ENCODE data around the gene NSFL1C.
"Not testable (repeated sequence)": the region's sequence is repeated elsewhere in the genome, so short reads cannot be mapped to it uniquely, and the experiment has no call there.

The NSFL1C gene
- 46.7 reads per million, percentile 67 among the genes with 10 or more reads in this experiment for total RNA-seq

DNA sequence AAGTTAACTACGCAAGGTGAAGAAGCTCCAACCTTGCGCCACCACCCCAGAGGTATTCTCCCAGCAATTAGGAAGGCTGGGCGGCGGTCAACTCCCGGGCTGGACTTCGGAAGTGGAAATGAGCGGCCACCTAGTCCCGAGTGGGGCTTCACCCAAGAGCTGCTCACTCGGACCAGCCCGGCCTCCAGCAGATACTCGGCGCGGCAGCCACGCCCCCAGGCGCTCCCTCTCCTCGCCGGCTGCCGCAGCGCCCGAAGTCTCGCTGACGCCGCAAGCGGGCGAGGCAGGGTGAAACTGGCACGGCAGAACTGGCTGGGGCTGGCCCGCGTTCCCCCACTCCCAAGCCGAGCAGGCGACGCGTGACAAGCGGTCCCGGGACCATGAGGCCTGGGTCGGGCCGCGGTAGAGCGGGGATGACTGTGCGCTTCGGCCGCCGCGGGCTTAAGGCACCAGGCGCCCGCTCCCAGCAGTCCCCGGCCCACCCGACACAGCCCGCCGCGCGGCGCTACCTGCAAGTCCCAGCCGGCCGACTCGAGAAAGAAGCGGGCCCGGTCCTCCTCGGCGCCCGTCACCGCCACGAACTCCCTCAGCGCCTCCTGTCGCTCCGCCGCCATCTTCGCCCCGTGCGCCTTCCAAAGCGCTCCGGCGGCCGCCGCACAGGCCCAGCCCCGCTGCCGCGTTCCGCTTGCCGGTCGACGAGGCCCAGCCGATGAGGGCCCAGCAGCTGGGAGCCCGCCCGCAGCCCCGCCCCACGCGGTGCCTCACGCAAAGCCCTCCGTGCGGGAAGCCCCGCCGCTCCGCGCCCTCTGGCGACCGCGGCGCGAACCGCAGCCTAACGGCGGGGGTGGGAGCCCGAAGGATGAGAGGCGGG, at the start of gene NSFL1C:
Gene NSFL1C, minus strand, starts transcription at position 639 of the 871 bp plus-strand sequence. Its CDS starts 25 bp downstream, at position 614.
- peak; percentile 96 for DNase-seq

DNA sequence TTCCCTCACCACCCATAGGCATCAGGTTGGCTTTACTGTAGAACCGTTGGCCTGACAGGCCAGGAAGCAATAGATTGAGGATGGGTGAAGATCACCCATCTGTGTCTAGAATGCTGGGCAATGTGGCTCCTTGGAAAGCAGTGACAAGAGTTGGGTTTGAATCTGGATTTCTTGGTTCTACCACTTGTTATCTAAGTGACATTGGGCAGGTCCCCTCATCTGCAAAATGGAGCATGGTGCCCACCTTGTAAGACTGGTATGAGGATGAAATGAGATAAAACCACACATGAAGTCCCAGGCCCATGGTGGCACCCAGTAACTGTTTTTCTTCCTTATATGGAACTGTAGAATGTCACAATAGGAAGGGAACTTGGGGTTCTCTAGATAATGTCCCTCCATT, 47.2 kb upstream of the NSFL1C start:
- no peak for DNase-seq

DNA sequence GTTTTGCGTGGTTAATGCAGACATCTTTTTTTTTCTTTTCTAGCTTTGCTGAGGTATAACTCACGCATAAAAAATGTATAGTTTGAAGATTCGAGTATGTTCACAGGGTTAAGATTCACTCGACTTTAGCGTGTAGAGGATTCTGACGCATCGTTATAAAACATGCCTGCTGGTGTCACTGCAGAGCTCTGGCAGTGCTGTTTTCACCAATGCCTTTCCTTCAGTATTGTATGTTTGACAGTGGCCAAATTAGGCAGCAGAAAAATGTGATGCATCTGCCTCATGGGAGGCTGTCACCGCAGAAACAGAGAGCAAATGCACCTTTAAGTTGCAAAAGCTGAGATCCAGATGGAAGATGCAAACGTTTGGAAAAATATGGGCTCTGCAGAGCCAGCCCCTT, 42.6 kb upstream of the NSFL1C start:
- DNase-seq = no peak

DNA sequence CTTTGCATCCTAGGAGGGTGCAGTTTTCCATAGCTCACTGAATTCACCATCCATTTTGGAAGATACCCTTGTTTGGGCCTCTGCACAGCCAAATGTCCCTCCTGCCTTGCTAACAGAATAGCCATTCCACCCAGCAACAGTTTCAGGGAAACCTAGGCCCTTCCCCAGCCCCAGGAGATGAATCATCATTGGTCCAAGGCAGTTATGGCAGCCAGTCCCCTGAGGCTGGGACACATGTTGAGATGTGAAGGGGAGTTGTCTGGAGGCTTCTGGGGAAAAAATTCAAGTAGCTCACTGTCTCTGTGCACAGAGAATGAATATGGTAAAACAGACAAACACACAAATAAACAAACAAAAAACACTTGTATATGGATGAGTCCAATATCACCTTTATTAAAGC, 41.9 kb upstream of the NSFL1C start:
- no peak for DNase-seq

DNA sequence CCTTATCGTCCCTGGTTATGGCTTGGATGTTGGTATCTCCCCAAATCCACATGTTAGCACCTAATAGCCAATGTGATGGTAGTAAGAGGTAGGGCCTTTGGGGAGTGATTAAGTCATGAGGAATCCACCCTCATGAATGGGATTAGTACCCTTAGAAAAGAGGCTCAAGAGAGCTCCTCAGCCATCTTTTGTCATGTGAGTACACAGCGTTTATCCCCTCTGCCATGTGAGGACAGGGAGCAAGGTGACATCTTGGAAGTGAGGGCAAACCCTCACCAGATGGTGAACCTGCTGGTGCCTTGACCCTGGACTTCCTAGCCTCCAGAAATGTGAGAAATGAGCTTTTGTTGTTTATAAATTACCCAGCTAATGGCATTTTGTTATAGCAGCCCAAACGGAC, 40.6 kb upstream of the NSFL1C start:
- DNase-seq = no peak

DNA sequence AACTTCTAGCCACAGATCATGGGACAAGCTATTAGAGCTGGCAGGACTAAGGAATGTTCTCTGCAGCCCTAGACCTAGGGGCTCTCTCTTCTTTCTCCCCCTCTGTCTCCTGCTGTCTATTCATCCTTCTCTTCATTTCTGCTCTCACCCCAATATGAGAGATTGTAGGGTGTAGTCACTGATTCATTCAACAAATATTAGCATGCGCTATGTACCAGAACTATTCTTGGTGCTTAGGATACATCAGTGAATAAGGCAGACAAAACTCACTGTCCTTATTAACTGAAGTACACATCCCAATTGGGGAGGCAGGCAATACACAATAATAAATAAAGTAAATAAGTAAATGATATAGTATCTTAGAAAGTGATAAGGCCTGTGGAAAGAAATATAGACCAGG, 39.2 kb upstream of the NSFL1C start:
- no peak for DNase-seq

DNA sequence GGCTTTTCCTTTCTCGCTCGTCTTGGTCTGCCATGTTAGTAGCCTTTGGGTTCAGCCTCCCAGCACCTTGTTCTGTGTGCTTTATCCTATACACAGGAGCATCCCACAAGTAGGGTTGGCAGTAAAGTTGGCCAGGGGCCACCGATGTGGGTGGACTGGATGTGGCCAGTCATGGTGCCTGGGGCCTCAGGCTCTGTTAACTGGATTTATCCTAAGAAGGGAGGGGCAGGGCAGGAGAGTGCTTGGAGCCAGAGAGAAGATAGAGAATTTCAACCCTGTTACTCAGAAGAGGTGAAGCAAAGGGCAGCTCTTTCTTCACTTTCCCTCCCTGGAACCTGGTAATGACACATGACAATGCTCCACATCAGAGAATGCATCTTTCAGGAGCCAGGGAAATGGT, 38.7 kb upstream of the NSFL1C start:
- no peak for DNase-seq

DNA sequence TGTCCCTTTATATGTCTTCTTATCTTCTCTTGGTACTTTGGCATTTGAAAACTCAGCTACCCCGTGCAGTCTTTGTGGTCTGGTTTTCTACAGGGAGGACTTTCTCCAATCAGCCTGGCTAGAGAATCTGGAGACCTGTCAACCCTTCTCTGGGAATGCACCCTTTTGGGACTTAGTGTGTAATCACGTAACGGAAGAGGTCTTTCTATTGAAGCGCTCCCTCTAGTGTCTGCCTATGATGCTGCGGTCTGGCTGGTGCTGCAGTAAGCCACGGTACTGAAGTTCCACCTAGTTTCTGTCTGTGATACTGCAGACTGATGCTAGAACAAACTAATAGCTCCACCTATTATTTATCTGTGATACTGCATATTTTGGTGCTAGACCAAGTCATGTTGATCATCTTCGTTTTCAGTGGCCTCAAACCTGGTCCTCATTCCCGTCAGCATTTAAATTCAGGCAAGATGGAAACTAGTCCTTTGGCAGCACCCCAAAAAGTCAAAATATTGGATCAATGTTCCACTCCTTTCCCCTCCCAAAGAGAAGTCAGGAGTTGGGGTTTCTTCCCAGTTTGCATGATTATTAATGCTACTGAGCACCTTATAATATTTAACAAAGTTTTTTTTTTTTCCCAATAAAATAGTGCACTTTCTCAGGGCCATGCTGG, 37.0 kb upstream of the NSFL1C start:
- DNase-seq = peak; percentile 60

DNA sequence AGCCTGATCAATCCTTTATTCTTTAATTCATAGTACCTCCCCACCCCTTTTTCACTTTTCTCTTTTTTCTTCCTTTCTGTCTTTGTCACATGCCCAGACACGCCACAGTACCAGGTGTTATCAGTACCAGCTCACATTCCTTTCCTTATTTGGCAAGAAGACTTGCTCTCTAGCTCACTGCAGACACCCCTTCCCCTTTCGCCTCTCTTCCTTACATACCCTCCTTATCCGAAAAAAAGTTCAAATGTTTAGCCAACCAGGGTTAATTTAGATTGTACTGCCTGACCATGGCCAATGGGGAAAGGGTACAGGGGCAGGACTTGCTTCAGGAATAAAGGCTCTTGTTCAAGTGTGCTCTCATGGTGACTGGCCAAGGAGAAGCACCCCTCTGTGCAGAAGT, 33.8 kb upstream of the NSFL1C start:
- DNase-seq = no peak

DNA sequence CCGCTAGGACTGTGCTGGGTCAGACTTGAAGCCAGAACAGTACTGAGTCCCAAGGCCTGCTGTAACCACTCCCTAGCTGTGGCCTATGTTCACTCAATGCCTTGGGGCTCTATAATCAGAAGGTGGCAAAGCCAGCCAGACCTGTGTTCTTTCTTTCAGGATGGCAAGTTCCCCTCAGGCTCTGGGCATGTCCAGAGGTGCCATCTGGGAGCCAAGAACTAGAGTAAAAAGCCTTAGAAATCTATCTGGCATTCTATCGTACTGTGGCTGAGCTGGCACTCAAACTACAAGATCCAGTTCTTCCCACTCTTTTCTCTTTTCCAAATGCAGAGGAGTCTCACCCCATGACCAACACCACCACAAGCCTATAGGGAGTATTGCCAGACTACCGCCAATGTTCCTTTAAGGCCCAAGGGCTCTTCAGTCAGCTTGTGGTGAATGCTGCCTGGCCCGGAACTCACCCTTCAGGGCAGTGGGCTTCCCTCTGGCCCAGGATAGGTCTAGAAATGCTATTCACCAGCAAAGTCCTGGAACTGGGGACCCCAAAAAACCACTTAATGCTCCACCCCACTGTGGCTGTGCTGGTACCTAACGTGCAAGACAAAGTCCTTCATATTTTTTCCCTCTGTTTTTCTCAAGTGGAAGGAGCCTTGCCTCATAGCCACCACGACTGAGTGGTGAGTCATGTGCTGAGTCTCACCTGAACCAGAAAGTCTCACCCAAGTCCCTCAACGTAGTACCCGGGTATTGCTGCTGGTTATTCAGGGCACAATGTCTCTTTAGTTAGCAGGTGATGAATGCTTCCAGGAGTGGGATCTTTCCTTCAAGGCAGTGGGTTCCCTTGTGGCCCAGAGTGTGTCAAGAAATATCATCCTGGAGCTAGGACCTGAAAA, 33.1 kb upstream of the NSFL1C start:
- no peak for DNase-seq

DNA sequence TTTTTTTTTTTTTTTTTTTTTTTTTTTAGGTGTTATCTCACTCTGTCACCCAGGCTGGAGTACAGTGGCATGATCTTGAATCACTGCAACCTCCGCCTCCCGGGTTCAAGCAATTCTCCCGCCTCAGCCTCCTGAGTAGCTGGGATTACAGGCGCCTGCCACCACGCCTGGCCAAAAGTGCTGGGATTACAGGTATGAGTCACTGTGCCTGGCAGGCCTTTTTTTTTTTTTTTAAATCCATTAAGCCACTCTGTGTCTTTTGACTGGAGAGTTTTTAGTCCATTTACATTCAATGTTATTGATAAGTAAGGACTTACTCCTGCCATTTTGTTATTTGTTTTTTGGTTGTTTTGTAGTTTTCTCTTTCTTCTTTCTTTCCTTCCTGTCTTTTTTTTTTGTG, 30.7 kb upstream of the NSFL1C start:
- DNase-seq = not testable (repeated sequence)

DNA sequence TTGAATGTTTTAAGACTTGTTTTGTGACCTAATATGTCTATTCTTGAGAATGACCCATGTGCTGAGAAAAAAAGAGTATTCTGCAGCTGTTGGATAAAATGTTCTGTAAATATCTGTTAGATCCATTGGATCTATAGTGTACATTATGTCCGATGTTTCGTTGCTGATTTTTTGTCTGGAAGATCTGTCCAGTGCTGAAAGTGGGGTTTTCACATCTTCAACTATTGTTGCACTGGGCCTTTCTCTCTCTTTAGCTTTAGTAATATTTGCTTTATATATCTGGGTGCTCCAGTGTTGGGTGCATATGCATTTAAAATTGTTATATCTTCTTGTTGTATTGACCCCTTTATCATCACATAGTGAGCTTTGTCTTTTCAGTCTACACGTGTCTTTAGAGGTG, 30.3 kb upstream of the NSFL1C start:
- no peak for DNase-seq

DNA sequence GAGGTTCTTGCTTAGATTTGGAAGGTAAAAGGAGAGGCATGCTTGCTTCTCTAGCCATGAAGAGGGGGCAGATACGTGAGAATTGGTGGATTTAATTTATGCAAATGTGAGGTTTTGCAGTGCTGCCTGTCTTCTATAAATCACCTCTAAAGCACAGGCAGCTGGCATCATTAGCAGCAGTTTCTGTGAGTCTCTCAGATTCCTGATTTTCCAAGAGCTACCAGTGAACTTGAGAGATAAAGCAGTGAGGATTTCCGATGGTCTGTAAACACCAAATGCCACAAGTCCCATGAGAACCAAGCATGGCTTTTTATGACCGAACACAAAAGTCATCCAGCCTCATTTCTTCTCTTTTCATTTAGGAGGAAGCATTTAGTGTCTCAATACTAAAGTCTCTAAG, 27.8 kb upstream of the NSFL1C start:
- DNase-seq = no peak

DNA sequence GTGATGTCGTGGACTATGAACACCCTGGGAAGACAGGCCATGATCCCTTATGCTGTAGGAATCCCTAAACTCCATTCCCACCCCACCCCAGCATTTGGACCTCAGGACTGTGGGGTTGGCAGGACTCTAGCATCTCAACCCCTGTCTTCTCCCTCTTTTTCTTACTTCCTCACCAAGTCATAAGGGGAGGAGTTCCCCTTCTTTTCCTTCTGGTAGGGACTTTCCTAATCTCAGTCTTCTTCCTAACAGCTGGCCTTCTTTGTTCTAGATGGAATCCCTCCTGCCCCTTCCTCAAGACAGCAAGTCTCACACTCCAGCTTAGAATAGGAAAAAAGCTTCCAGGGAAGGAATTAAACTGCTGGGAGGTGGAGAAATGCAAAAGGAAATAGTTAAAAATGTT, 26.9 kb upstream of the NSFL1C start:
- no peak for DNase-seq

DNA sequence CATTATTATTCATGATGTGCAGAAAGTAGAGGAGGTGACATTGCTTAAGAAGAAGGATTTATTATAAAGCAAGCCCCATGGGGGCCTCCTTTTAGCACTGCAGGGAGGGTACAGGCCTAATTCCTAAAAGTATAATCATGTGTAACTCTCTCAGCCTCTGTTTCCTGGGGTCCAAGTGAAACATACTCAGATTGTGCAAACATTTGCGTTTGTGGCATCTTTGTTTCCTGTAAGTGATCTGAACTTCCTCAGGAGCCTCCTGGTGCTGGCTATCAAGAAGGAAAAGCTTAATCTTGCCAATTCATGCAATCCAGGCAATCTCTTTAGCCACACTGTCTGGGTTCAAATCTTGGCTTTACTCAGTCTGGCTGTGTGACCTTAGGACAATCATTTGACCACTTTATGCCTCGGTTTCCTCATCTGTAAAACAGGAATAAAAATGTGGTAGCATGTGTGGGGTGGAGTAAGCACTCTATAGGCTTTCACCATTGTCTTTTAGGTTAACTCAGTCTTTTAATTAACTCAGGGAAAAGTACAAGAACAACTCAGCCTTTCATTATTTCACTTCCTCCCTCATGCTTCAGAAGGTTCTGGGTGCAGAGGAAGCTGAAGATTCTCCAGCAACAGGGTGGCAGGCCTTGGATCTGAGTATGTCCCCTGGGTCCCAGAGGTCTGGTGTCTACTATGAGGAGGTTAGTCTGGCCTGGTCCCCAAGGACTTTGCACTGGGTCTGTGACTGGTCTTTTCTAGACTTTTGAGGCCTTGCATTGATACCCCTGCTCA, 25.4 kb upstream of the NSFL1C start:
- no peak for DNase-seq

DNA sequence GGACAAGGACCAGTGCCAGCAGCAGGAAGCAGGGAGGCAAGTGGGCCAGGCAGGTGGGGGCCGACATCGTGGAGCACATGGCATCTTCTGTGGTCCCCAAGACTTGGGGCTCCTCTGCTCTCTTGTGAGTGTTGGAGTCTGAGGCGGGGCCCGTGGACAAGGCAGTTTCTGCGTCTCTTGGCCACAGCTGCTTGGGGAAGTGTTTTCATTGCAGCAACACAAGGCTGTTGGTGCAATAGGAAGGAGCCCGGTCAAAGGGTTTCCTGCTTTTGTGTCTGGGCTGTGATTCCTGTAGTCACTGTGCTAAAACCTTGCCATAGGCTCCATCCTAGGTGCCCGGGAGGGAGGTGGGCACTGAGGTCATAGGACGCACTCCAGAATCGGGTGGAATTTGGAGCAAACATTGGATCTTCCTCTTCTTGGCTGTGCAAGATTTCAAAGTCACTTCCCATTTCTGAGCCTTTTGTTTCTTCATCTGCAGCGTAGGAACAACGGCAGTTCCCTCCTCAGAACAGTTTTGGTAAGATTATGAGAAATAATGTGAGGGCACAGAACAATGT, 24.7 kb upstream of the NSFL1C start, which contains the start of gene SIRPB2:
Gene SIRPB2, minus strand, starts transcription at position 140 of the 560 bp plus-strand sequence. Its CDS starts 61 bp downstream, at position 79.
- no peak for DNase-seq

DNA sequence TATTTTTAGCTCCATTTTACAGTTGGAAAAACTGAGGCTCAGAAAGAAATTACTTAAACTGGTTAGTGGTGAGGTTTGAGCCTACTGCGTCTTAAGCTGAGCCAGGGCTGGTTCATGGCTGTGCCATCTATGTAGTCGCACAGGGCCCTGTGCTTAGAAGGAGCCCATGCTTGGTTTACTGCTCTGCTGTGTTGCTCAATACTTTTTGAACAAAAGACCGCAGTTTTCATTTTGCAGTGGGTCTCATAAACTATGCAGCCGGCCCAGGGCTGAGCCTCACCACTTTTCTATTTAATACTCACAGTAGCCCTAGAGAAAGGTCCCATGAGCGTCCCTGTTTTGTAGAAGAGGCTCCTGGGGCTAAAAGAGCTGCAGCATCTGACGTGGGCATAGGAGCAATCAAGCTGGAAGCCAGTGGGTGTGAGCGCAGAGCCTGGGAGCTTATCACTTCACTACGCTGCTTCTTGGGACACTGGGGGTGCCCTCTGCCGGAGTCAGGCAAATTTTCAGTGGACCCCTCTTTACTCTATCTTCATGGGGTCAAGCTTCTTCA, 24.1 kb upstream of the NSFL1C start:
- DNase-seq = no peak

DNA sequence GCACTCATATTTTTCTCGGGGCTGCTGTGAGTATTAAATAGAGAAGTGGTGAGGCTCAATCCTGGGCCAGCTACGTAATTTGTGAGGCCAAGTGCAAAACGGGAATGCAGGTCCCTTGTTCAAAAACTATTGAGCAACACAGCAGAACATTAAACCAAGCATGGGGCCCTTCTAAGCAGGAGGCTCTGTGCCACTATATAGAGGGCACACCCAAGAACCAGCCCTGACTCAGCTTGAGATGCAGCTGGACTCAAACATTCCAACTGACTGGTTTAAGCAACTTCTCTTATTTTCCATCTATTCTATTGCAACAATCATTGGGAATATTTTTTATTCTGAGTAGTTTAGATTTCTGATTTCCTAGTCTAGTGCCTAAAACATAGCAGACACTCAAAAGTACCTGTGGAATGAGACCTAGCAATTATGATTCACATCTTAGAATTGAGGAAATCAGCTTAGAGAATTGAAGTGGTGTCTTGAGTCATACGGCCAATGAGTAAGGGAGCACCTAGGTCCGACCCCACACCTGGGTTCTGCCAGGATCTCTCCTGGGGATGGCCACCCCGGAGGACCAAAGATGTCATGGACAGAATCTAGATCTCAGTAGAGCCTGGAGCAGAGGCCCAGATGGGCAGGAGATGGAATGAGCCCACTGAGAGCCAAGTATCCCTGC, 23.3 kb upstream of the NSFL1C start:
- DNase-seq = no peak

DNA sequence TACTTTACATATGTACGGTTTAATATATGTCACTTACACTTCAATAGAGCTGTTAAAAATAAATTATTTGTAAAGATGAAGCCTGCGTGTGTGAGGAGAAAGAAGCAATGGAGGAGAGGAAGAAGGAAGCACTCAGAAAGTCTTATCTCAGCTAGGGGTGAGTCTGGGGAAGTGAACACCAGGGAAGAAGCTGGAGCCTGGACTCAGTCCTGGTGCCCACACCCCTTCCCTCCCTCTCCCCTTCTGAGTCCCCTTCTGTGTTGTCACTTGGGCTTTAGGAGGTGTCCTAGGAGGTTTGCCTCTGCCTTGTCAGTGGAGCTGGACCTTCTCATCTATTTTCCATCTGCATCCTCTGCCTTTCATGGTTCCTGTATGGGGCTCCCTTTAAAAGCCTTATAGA, 22.7 kb upstream of the NSFL1C start:
- DNase-seq = no peak

DNA sequence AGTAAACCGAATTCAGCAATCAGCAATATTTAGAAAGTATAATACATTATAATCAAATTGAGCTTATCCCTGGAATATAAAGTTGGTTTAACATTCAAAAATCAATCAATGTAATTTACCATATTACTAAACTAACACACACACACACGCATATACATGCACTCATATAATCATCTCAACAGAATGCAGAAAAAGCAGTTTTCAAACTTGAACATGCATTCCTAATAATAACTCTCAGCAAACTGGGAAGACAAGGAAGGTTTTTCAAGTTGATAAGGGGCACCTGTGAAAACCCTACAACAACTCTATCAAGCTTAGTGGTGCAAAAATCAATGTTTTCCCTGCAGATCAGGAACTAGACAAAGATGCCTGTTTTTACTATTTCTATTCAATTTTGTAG, 19.9 kb upstream of the NSFL1C start:
- DNase-seq = no peak

All from effector CD4-positive, alpha-beta T cell (primary cell).